Panc1 (cell line): ENCODE measurements around the gene ANGPTL7. TPM values are rescaled to one million over a fixed set of nuclear protein-coding genes. Genes with fewer than 3 reads are reported as not detected.
"Not testable (repeated sequence)": the region's sequence is repeated elsewhere in the genome, so short reads cannot be mapped to it uniquely, and the experiment has no call there.

Source experiments
- ATAC-seq: fragments of 200-7000 bp; cut with Tn5 transposase; 2 replicates; pipeline ENCODE4 v1.9.1; 2020; ENCODE audit warnings: mild to moderate bottlenecking, moderate library complexity
- BruUV-seq: library from RNA; stranded (reverse); fragments of 400-500 nt; replicated peaks from 2 replicates; lab custom pipeline; 2021; lab: Mats Ljungman, UMichigan
- CTCF ChIA-PET: fragments of 300-600 bp; sonication (Branson Sonifier 250); formaldehyde crosslinking; loops from one replicate; lab custom pipeline; 2022; ENCODE audit warnings: antibody characterized with exemption; lab: Charles Lee
- POLR2A ChIA-PET: fragments of 300-600 bp; sonication (Branson Sonifier 250); formaldehyde crosslinking; loops from one replicate; lab custom pipeline; 2022; ENCODE audit warnings: antibody characterized with exemption; lab: Charles Lee
- DNase-seq: peaks from one replicate; pipeline ENCODE4 v3.0.0-alpha.2; 2010; ENCODE audit warnings: low read depth, low spot score
- H3K27ac ChIP-seq: 2 replicates; pipeline ENCODE4 v1.5.1; 2011; ENCODE audit warnings: mild to moderate bottlenecking, low read length, inconsistent platforms
- H3K27me3 ChIP-seq: fragments of 200-500 bp; sonication (Bioruptor generic); 2 replicates; pipeline ENCODE4 v1.6.0; 2014; ENCODE audit warnings: low read length, inconsistent platforms; ENCODE audit not compliant: control insufficient read depth, insufficient read depth
- H3K36me3 ChIP-seq: fragments of 200-500 bp; sonication (Bioruptor generic); 2 replicates; pipeline ENCODE4 v1.5.1; 2014; ENCODE audit warnings: inconsistent platforms, mild to moderate bottlenecking, low read length, moderate library complexity; ENCODE audit not compliant: control insufficient read depth, insufficient read depth
- H3K4me1 ChIP-seq: 2 replicates; pipeline ENCODE4 v1.5.1; 2011; ENCODE audit warnings: inconsistent platforms, mild to moderate bottlenecking, low read length, moderate library complexity; ENCODE audit not compliant: control insufficient read depth, insufficient read depth
- H3K4me3 ChIP-seq, 2 experiments: 2 replicates each; pipeline ENCODE4 v1.5.1; 2011 to 2012; ENCODE audit warnings: low read depth in 2 of 2, low read length in 2 of 2, mild to moderate bottlenecking in 2 of 2, inconsistent platforms in 1 of 2, moderate library complexity in 1 of 2
- H3K9me3 ChIP-seq: fragments of 200-500 bp; sonication (Bioruptor generic); 2 replicates; pipeline ENCODE4 v1.5.1; 2014; ENCODE audit warnings: low read depth, mild to moderate bottlenecking, inconsistent platforms, low read length, moderate library complexity; ENCODE audit not compliant: control insufficient read depth, insufficient read depth
- CTCF ChIP-seq: fragments of 450-650 bp; IDR thresholded peaks from 2 replicates; pipeline ENCODE4 v1.5.1; 2017; ENCODE audit warnings: mild to moderate bottlenecking
- POLR2AphosphoS5 ChIP-seq: IDR thresholded peaks from 2 replicates; pipeline ENCODE4 v1.6.1; 2012; ENCODE audit warnings: mild to moderate bottlenecking, low read depth, low read length, moderate library complexity
- REST ChIP-seq, 2 experiments: IDR thresholded peaks; 2 replicates each; pipeline ENCODE4 v1.6.1; 2011 to 2012; ENCODE audit warnings: low read depth in 2 of 2, control low read depth in 1 of 2, low read length in 1 of 2, mild to moderate bottlenecking in 1 of 2, moderate library complexity in 1 of 2; ENCODE audit not compliant: insufficient read depth in 1 of 2
- SIN3A ChIP-seq: IDR thresholded peaks from 2 replicates; pipeline ENCODE4 v1.6.1; 2012; ENCODE audit warnings: low read depth, mild to moderate bottlenecking, low read length, moderate library complexity, borderline replicate concordance; ENCODE audit not compliant: insufficient read depth
- TCF7L2 ChIP-seq: IDR thresholded peaks from 2 replicates; pipeline ENCODE4 v1.6.1; 2011; ENCODE audit warnings: mild to moderate bottlenecking, low read depth, low read length, inconsistent platforms
- in situ Hi-C: cut with HindIII; loops from 2 replicates; pipeline ENCODE4 v1.10.0; 2016; ENCODE audit warnings: low sequenced_read_pairs, low pct_unique_long_range_greater_than_20kb
- intact Hi-C: fragments of 100-400 bp; cut with micrococcal nuclease; formaldehyde crosslinking; loops from one replicate; pipeline ENCODE4 v1.10.0; 2022; ENCODE audit not compliant: unreplicated experiment
- total RNA-seq: library from RNA; stranded (reverse); gene quantifications from one replicate; pipeline ENCODE4 v1.2.1, GENCODE V29; 2021; ENCODE audit not compliant: unreplicated experiment

Gene ANGPTL7
- total RNA-seq, 1 experiment from 2014 or later, result not detected

- no peak overlapping the region for H3K4me3 ChIP-seq
- H3K9me3 ChIP-seq, result no peaks in the 10 kb centered on the region
- DNase-seq (no peak), ATAC-seq (no peak)
- peak overlapping the region; percentile 52; the same call in 1 of the 2 replicates for H3K27ac ChIP-seq
- POLR2A ChIA-PET, result no interaction called here
- no peaks in the 10 kb centered on the region for H3K27me3 ChIP-seq
- in situ Hi-C loops (no loop called here), intact Hi-C loops (no loop called here)
- peaks cover 2% of the 10 kb centered on the region for H3K36me3 ChIP-seq
- TF ChIP-seq CTCF (no peak), TCF7L2 (no peak), SIN3A (no peak), POLR2AphosphoS5 (no peak), REST (IDR thresholded peaks at IDR 0.05; ENCODE audit: insufficient read depth in 1 of 2, low read depth in 2 of 2, low read length in 1 of 2) (no peak)
- CTCF ChIA-PET, result no interaction called here
- no TSS peak for BruUV-seq
- H3K4me1 ChIP-seq, result 0 out of 2 replicates have a peak, but pooled peaks cover 3% of the 10 kb centered on the region
Measured at GRCh38 chr1:11158291-11158690, 30.9 kb upstream of the ANGPTL7 start.

GRCh38 chr1:11158720-11159321 lies 30.3 kb upstream of the ANGPTL7 start:
- ChIA-PET POLR2A (no interaction called here), CTCF (interaction anchor here (0.7 kb wide), 1 partner anchor 15 kb away, joined by 4 read pairs; no protein-coding TSS in a partner anchor)
- no peaks in the 10 kb centered on the region for H3K27me3 ChIP-seq
- no peak for TF ChIP-seq POLR2AphosphoS5
- intact Hi-C loops, result no loop called here
- H3K36me3 ChIP-seq, result peaks cover 2% of the 10 kb centered on the region
- H3K9me3 ChIP-seq, result no peaks in the 10 kb centered on the region
- H3K27ac ChIP-seq, result peak overlapping the region; percentile 18; the same call in 1 of the 2 replicates
- in situ Hi-C loops, result no loop called here
- 0 out of 2 replicates have a peak, but pooled peaks cover 3% of the 10 kb centered on the region for H3K4me1 ChIP-seq
- ATAC-seq, result no peak
- no TSS peak for BruUV-seq
- no peak overlapping the region for H3K4me3 ChIP-seq
- DNase-seq, result no peak

- H3K27me3 ChIP-seq, in situ Hi-C loops, BruUV-seq, CTCF ChIA-PET, intact Hi-C loops, POLR2A ChIA-PET, ATAC-seq, H3K9me3 ChIP-seq, H3K4me1 ChIP-seq, H3K27ac ChIP-seq, H3K36me3 ChIP-seq, DNase-seq, H3K4me3 ChIP-seq: not testable (repeated sequence)
Measured at GRCh38 chr1:11162752-11163151, 26.4 kb upstream of the ANGPTL7 start.

GRCh38 chr1:11166744-11167143 lies 22.4 kb upstream of the ANGPTL7 start:
- H3K36me3 ChIP-seq, CTCF ChIA-PET, in situ Hi-C loops, H3K27ac ChIP-seq, H3K4me3 ChIP-seq, DNase-seq, POLR2A ChIA-PET, BruUV-seq, H3K9me3 ChIP-seq, H3K4me1 ChIP-seq, H3K27me3 ChIP-seq, ATAC-seq, intact Hi-C loops: not testable (repeated sequence)
